Osteoblast (primary cell): ENCODE results near the gene EPHA1. TPM values are rescaled to one million over a fixed set of nuclear protein-coding genes. Genes with fewer than 3 reads are reported as not detected.
A peak's percentile ranks its signal among the peaks of the same experiment; 100 is the strongest.

Experiments
- DNase-seq: peaks from one replicate; pipeline ENCODE4 v3.0.0; 2011; ENCODE audit warnings: low spot score, mixed read lengths; ENCODE audit not compliant: insufficient read length; ENCODE audit errors: missing footprints
- H2AFZ ChIP-seq: 2 replicates; pipeline ENCODE4 v1.6.0; 2011; ENCODE audit warnings: mild to moderate bottlenecking, low read length
- H3K27ac ChIP-seq: 2 replicates; pipeline ENCODE4 v1.5.1; 2011; ENCODE audit warnings: mild to moderate bottlenecking, low read depth, low read length, moderate library complexity
- H3K27me3 ChIP-seq: 2 replicates; pipeline ENCODE4 v1.6.0; 2012; ENCODE audit warnings: mild to moderate bottlenecking, control low read depth, inconsistent platforms, low read length, moderate library complexity; ENCODE audit not compliant: insufficient read depth
- H3K36me3 ChIP-seq: 2 replicates; pipeline ENCODE4 v1.5.1; 2011; ENCODE audit warnings: mild to moderate bottlenecking, low read length, control low read depth, moderate library complexity; ENCODE audit not compliant: insufficient read depth
- H3K4me1 ChIP-seq: 2 replicates; pipeline ENCODE4 v1.5.1; 2011; ENCODE audit warnings: mild to moderate bottlenecking, low read length, control low read depth, moderate library complexity; ENCODE audit not compliant: insufficient read depth
- H3K4me2 ChIP-seq: 2 replicates; pipeline ENCODE4 v1.6.0; 2011; ENCODE audit warnings: mild to moderate bottlenecking, low read length; ENCODE audit not compliant: insufficient read depth
- H3K4me3 ChIP-seq: fragments of 200-600 bp; sonication (generic); 3 replicates; pipeline ENCODE4 v1.5.1; 2012; ENCODE audit warnings: mild to moderate bottlenecking, low read length, inconsistent platforms; ENCODE audit not compliant: insufficient read depth
- H3K79me2 ChIP-seq: 2 replicates; pipeline ENCODE4 v1.6.0; 2012; ENCODE audit warnings: mild to moderate bottlenecking, low read length, control low read depth, inconsistent platforms; ENCODE audit not compliant: insufficient read depth
- H3K9me3 ChIP-seq: 2 replicates; pipeline ENCODE4 v1.5.1; 2011; ENCODE audit warnings: low read depth, low read length, control low read depth
- H4K20me1 ChIP-seq: 2 replicates; pipeline ENCODE4 v1.6.0; 2012; ENCODE audit warnings: mild to moderate bottlenecking, low read length, control low read depth; ENCODE audit not compliant: insufficient read depth
- CTCF ChIP-seq: IDR thresholded peaks from 2 replicates; pipeline ENCODE4 v1.5.1; 2011; ENCODE audit warnings: mild to moderate bottlenecking, low read depth, low read length, moderate library complexity; ENCODE audit errors: extremely low read depth
- total RNA-seq: library from RNA; depleted of rRNA; stranded (reverse); fragments of >200 nt; gene quantifications from 2 replicates; pipeline ENCODE4 v1.2.3, GENCODE V29; 2012

Gene EPHA1
- total RNA-seq, 1 donor = not detected

GRCh38 chr7:143390773-143391317, 17.8 kb downstream of the EPHA1 start:
- no peak for DNase-seq
- Histone ChIP-seq H3K4me1 (peaks cover 45% of the 10 kb centered on the region), H3K27ac (peak overlapping the region; percentile 93), H3K79me2 (peaks cover 22% of the 10 kb centered on the region), H4K20me1 (peaks cover 66% of the 10 kb centered on the region), H3K9me3 (no peaks in the 10 kb centered on the region), H2AFZ (no peak overlapping the region), H3K36me3 (peaks cover 65% of the 10 kb centered on the region), H3K4me2 (peak overlapping the region; percentile 54), H3K27me3 (no peaks in the 10 kb centered on the region), H3K4me3 (no peak overlapping the region)
- TF ChIP-seq CTCF = no peak

- peaks cover 69% of the 10 kb centered on the region for H3K36me3 ChIP-seq
- DNase-seq = peak; percentile 76
- H3K79me2 ChIP-seq = peaks cover 27% of the 10 kb centered on the region
- H3K4me1 ChIP-seq = peaks cover 50% of the 10 kb centered on the region
- no peak overlapping the region for H2AFZ ChIP-seq
- no peak for TF ChIP-seq CTCF
- no peaks in the 10 kb centered on the region for H3K9me3 ChIP-seq
- H3K4me2 ChIP-seq = no peak overlapping the region
- no peak overlapping the region for H3K27ac ChIP-seq
- H3K27me3 ChIP-seq = no peaks in the 10 kb centered on the region
- H3K4me3 ChIP-seq = no peak overlapping the region
- peaks cover 72% of the 10 kb centered on the region for H4K20me1 ChIP-seq
Measured at GRCh38 chr7:143390104-143390772, 18.4 kb downstream of the EPHA1 start.

GRCh38 chr7:143389316-143390103, 19.1 kb downstream of the EPHA1 start:
- Histone ChIP-seq H3K79me2 (peaks cover 34% of the 10 kb centered on the region), H3K4me1 (peaks cover 57% of the 10 kb centered on the region), H3K36me3 (peaks cover 77% of the 10 kb centered on the region), H4K20me1 (peaks cover 80% of the 10 kb centered on the region), H3K9me3 (no peaks in the 10 kb centered on the region), H3K27ac (no peak overlapping the region), H3K27me3 (no peaks in the 10 kb centered on the region), H3K4me2 (no peak overlapping the region), H3K4me3 (no peak overlapping the region), H2AFZ (no peak overlapping the region)
- TF ChIP-seq CTCF = no peak
- peak; percentile 76 for DNase-seq
